ENCODE data around the gene HOXC11.

DNA sequence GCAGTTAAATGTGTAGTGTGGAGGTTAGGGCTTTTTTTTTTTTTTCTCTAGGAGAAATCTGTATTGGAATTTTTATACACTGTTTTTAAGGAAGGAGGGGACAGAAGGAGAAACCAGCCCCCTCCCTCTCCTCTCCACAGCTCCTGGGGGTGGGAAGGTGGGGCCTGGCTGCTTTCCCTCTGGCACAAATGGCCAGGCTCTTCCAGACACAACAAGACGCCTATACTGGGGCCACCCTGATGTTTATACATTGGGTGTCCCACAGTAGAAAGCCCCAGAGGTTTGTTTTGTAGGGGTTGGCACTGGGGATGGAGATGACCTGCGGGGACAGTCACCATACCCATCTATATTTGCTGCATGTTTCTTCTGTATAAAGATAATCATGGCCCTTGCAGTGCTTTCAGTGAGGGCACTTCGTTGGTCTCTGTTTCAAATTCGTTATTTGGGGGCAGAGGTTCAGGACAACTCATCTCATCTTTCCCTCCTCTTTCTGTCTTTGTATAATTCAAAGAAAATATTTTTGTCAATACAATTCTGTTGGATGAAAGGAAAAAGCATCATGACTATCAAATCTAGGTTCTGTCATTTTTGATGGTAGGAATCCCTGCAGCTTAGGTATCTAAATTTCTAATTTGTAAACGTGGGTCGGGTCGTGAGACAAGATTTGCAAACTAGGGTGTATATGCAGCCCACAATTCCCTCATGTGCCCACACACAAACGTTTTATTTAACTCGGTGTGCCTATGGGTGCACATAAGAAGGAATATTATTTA is 4.1 kb downstream of the HOXC11 start:
- TF ChIP-seq, protein P1, sequence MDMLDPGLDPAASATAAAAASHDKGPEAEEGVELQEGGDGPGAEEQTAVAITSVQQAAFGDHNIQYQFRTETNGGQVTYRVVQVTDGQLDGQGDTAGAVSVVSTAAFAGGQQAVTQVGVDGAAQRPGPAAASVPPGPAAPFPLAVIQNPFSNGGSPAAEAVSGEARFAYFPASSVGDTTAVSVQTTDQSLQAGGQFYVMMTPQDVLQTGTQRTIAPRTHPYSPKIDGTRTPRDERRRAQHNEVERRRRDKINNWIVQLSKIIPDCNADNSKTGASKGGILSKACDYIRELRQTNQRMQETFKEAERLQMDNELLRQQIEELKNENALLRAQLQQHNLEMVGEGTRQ (IDR thresholded peaks at IDR 0.05; ENCODE audit: borderline replicate concordance, low read depth, low read length) = no peak
- TF ChIP-seq CTCF (IDR thresholded peaks at IDR 0.05 in 2 of 3, conservative IDR thresholded peaks at IDR 0.05 in 1 of 3; ENCODE audit: control insufficient read depth in 2 of 3, extremely low read depth in 1 of 3, insufficient read depth in 1 of 3, low read depth in 3 of 3, low read length in 3 of 3) (no peak), EP300 (IDR thresholded peaks at IDR 0.05; ENCODE audit: borderline replicate concordance in 1 of 2, control insufficient read depth in 1 of 2, low read depth in 2 of 2, low read length in 2 of 2) (no peak), YY1 (IDR thresholded peaks at IDR 0.05; ENCODE audit: low read depth, low read length) (no peak), POLR2A (IDR thresholded peaks at IDR 0.05; ENCODE audit: low read depth, low read length) (no peak), CBFB (IDR thresholded peaks at IDR 0.05; ENCODE audit: low read depth) (no peak), SIN3A (IDR thresholded peaks at IDR 0.05; ENCODE audit: low read depth, low read length) (no peak)
- TF ChIP-seq, protein P2, sequence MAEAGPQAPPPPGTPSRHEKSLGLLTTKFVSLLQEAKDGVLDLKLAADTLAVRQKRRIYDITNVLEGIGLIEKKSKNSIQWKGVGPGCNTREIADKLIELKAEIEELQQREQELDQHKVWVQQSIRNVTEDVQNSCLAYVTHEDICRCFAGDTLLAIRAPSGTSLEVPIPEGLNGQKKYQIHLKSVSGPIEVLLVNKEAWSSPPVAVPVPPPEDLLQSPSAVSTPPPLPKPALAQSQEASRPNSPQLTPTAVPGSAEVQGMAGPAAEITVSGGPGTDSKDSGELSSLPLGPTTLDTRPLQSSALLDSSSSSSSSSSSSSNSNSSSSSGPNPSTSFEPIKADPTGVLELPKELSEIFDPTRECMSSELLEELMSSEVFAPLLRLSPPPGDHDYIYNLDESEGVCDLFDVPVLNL (IDR thresholded peaks at IDR 0.05; ENCODE audit: low read depth, low read length) = no peak
- TF ChIP-seq, protein P3, sequence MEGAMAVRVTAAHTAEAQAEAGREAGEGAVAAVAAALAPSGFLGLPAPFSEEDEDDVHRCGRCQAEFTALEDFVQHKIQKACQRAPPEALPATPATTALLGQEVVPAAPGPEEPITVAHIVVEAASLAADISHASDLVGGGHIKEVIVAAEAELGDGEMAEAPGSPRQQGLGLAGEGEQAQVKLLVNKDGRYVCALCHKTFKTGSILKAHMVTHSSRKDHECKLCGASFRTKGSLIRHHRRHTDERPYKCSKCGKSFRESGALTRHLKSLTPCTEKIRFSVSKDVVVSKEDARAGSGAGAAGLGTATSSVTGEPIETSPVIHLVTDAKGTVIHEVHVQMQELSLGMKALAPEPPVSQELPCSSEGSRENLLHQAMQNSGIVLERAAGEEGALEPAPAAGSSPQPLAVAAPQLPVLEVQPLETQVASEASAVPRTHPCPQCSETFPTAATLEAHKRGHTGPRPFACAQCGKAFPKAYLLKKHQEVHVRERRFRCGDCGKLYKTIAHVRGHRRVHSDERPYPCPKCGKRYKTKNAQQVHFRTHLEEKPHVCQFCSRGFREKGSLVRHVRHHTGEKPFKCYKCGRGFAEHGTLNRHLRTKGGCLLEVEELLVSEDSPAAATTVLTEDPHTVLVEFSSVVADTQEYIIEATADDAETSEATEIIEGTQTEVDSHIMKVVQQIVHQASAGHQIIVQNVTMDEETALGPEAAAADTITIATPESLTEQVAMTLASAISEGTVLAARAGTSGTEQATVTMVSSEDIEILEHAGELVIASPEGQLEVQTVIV (IDR thresholded peaks at IDR 0.05; ENCODE audit: borderline replicate concordance, partially characterized antibody) = no peak

Measured in GM12878 (cell line).